ENCODE results near the gene GRID2. TPM values are rescaled to one million over a fixed set of nuclear protein-coding genes. Genes with fewer than 3 reads are reported as not detected.

The GRID2 gene
- total RNA-seq, 1 experiment from 2014 or later = not detected

GRCh38 chr4:93744961-93745360, 1441.2 kb downstream of the GRID2 start:
- ChIA-PET CTCF (no interaction called here), POLR2A (no interaction called here)
- no peaks in the 10 kb centered on the region for H3K4me1 Mint-ChIP-seq (ENCODE audit: low read depth, unreplicated experiment)
- H3K36me3 Mint-ChIP-seq (ENCODE audit: insufficient read depth, unreplicated experiment) = no peaks in the 10 kb centered on the region
- H3K27me3 ChIP-seq (replicated peaks; ENCODE audit: control insufficient read depth, insufficient read depth, low read length) = no peaks in the 10 kb centered on the region; the same call in 1 of the 2 replicates
- intact Hi-C loops (cut with micrococcal nuclease; ENCODE audit: unreplicated experiment) = no loop called here
- H3K9me3 Mint-ChIP-seq (ENCODE audit: unreplicated experiment) = no peaks in the 10 kb centered on the region
- no peak for DNase-seq
- no peaks in the 10 kb centered on the region for H3K36me3 ChIP-seq (ENCODE audit: control insufficient read depth, insufficient read depth, low read length)
- H3K4me1 ChIP-seq = no peaks in the 10 kb centered on the region
- no peak for TF ChIP-seq CTCF (IDR thresholded peaks at IDR 0.05; ENCODE audit: insufficient read depth in 1 of 2, low read depth in 1 of 2, low read length in 1 of 2, severe bottlenecking in 1 of 2, unreplicated experiment in 1 of 2)
- peaks cover 7% of the 10 kb centered on the region for H3K27me3 Mint-ChIP-seq (ENCODE audit: insufficient read depth, unreplicated experiment)
- no peaks in the 10 kb centered on the region for H3K9me3 ChIP-seq
- no peak overlapping the region for H3K4me3 Mint-ChIP-seq (ENCODE audit: unreplicated experiment)
- H3K4me3 ChIP-seq (ENCODE audit: low read depth, low read length) = no peak overlapping the region
- no TSS peak for BruUV-seq (replicated peaks)
- H3K27ac Mint-ChIP-seq (ENCODE audit: unreplicated experiment) = no peak overlapping the region

GRCh38 chr4:93746031-93746430, 1442.3 kb downstream of the GRID2 start:
- Mint-ChIP-seq H3K27ac (ENCODE audit: unreplicated experiment) (no peak overlapping the region), H3K36me3 (ENCODE audit: insufficient read depth, unreplicated experiment) (no peaks in the 10 kb centered on the region), H3K27me3 (ENCODE audit: insufficient read depth, unreplicated experiment) (peaks cover 7% of the 10 kb centered on the region), H3K4me1 (ENCODE audit: low read depth, unreplicated experiment) (no peaks in the 10 kb centered on the region), H3K9me3 (ENCODE audit: unreplicated experiment) (no peaks in the 10 kb centered on the region), H3K4me3 (ENCODE audit: unreplicated experiment) (no peak overlapping the region)
- no peak for TF ChIP-seq CTCF (IDR thresholded peaks at IDR 0.05; ENCODE audit: insufficient read depth in 1 of 2, low read depth in 1 of 2, low read length in 1 of 2, severe bottlenecking in 1 of 2, unreplicated experiment in 1 of 2)
- H3K9me3 ChIP-seq = no peaks in the 10 kb centered on the region
- no peaks in the 10 kb centered on the region; the same call in 1 of the 2 replicates for H3K27me3 ChIP-seq (replicated peaks; ENCODE audit: control insufficient read depth, insufficient read depth, low read length)
- H3K36me3 ChIP-seq (ENCODE audit: control insufficient read depth, insufficient read depth, low read length) = no peaks in the 10 kb centered on the region
- H3K4me1 ChIP-seq = no peaks in the 10 kb centered on the region
- CTCF ChIA-PET = no interaction called here
- POLR2A ChIA-PET = no interaction called here
- BruUV-seq (replicated peaks) = no TSS peak
- intact Hi-C loops (cut with micrococcal nuclease; ENCODE audit: unreplicated experiment) = no loop called here
- no peak overlapping the region for H3K4me3 ChIP-seq (ENCODE audit: low read depth, low read length)
- DNase-seq = no peak

- POLR2A ChIA-PET = no interaction called here
- no peak for TF ChIP-seq CTCF (IDR thresholded peaks at IDR 0.05; ENCODE audit: insufficient read depth in 1 of 2, low read depth in 1 of 2, low read length in 1 of 2, severe bottlenecking in 1 of 2, unreplicated experiment in 1 of 2)
- Histone ChIP-seq H3K9me3 (no peaks in the 10 kb centered on the region), H3K4me1 (no peaks in the 10 kb centered on the region), H3K4me3 (ENCODE audit: low read depth, low read length) (no peak overlapping the region), H3K36me3 (ENCODE audit: control insufficient read depth, insufficient read depth, low read length) (no peaks in the 10 kb centered on the region), H3K27me3 (replicated peaks; ENCODE audit: control insufficient read depth, insufficient read depth, low read length) (no peaks in the 10 kb centered on the region; the same call in 1 of the 2 replicates)
- peaks cover 7% of the 10 kb centered on the region for H3K27me3 Mint-ChIP-seq (ENCODE audit: insufficient read depth, unreplicated experiment)
- H3K27ac Mint-ChIP-seq (ENCODE audit: unreplicated experiment) = no peak overlapping the region
- no peaks in the 10 kb centered on the region for H3K4me1 Mint-ChIP-seq (ENCODE audit: low read depth, unreplicated experiment)
- no peak overlapping the region for H3K4me3 Mint-ChIP-seq (ENCODE audit: unreplicated experiment)
- CTCF ChIA-PET = no interaction called here
- intact Hi-C loops (cut with micrococcal nuclease; ENCODE audit: unreplicated experiment) = no loop called here
- H3K9me3 Mint-ChIP-seq (ENCODE audit: unreplicated experiment) = no peaks in the 10 kb centered on the region
- no peak for DNase-seq
- no peaks in the 10 kb centered on the region for H3K36me3 Mint-ChIP-seq (ENCODE audit: insufficient read depth, unreplicated experiment)
- BruUV-seq (replicated peaks) = no TSS peak
These were observed 1443.5 kb downstream of the GRID2 start for GRCh38 chr4:93747220-93747619.
